ENCODE measurements around the gene ENPP1. TPM values are rescaled to one million over a fixed set of nuclear protein-coding genes. Genes with fewer than 3 reads are reported as not detected.

The ENPP1 gene
- polyA plus RNA-seq, 1 of the 3 experiments (the other 2 are of a cell fraction): not detected

DNA sequence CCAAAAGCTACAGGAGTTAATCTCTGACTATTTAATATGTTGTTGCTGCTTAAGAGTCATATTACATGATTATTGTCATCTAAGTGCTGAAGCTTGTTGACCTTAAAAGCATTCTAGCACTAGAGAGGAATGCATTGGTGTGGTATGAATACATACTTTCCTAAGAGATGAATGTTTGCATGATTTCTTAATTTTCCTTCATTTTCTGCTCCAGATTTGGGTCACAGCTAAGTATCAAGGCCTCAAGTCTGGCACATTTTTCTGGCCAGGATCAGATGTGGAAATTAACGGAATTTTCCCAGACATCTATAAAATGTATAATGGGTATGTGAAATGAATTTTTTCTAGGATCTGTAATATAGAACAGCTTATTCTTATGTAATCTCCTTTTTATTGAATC is 53.6 kb downstream of the ENPP1 start:
- WGBS (ENCODE audit: low lambda C conversion rate): 0% methylated on average over 1 of the region's 1 CpG
- CTCF ChIA-PET: interaction anchor here (1.3 to 2.2 kb wide), 2 partner anchors 18 to 49 kb away, joined by 4 to 5 read pairs; no protein-coding TSS in a partner anchor
- Histone ChIP-seq H3F3A (replicated peaks; ENCODE audit: insufficient read depth) (peaks cover 6% of the 10 kb centered on the region), H3K9me2 (no peaks in the 10 kb centered on the region), H4K20me1 (ENCODE audit: insufficient read depth) (no peaks in the 10 kb centered on the region), H3K36me3 (replicated peaks in 1 of 2; ENCODE audit: control insufficient read depth in 1 of 2, insufficient read depth in 2 of 2, low read length in 1 of 2) (no peaks in the 10 kb centered on the region), H3K27ac (ENCODE audit: low read depth in 2 of 2, low read length in 1 of 2) (no peak overlapping the region), H3K9me3 (no peaks in the 10 kb centered on the region), H2AFZ (ENCODE audit: low read depth) (no peak overlapping the region), H3K27me3 (ENCODE audit: insufficient read depth) (peaks cover 34% of the 10 kb centered on the region; the same call in 1 of the 2 replicates), H3K4me2 (no peak overlapping the region), H3K79me2 (ENCODE audit: insufficient read depth) (no peaks in the 10 kb centered on the region), H3K9ac (no peak overlapping the region), H3K4me1 (ENCODE audit: control insufficient read depth in 1 of 2, insufficient read depth in 2 of 2, low read depth in 1 of 2, low read length in 1 of 2) (peaks cover 0 to 6% of the 10 kb centered on the region in 2 experiments; a peak in 1 of 4 replicates), H3K4me3 (ENCODE audit: low read depth in 2 of 2, low read length in 1 of 2) (no peak overlapping the region)
- POLR2A ChIA-PET: no interaction called here
- TF ChIP-seq JUND (IDR thresholded peaks at IDR 0.05) (no peak), EP300 (IDR thresholded peaks at IDR 0.05; ENCODE audit: borderline replicate concordance in 1 of 2, low read depth in 1 of 2, low read length in 1 of 2) (no peak), TEAD4 (IDR thresholded peaks at IDR 0.05; ENCODE audit: borderline replicate concordance, insufficient read depth) (no peak), SMC3 (IDR thresholded peaks at IDR 0.05; ENCODE audit: low read depth, low read length) (no peak), EZH2phosphoT487 (IDR thresholded peaks at IDR 0.05; ENCODE audit: borderline replicate concordance, low read depth) (no peak), POLR2AphosphoS5 (IDR thresholded peaks at IDR 0.05; ENCODE audit: low read depth, low read length) (no peak), CTCF (IDR thresholded peaks at IDR 0.05) (no peak), FOXJ3 (CRISPR knock-in tag; IDR thresholded peaks at IDR 0.05) (no peak), TAF1 (IDR thresholded peaks at IDR 0.05; ENCODE audit: borderline replicate concordance, low read depth, low read length) (no peak), RFX5 (IDR thresholded peaks at IDR 0.05; ENCODE audit: low read length) (no peak), YY1 (IDR thresholded peaks at IDR 0.05; ENCODE audit: low read depth) (no peak), GATA2 (CRISPR knock-in tag; IDR thresholded peaks at IDR 0.05) (no peak), ZBTB33 (IDR thresholded peaks at IDR 0.05; ENCODE audit: borderline replicate concordance, low read depth) (no peak), RXRA (IDR thresholded peaks at IDR 0.05; ENCODE audit: borderline replicate concordance, low read depth) (no peak), MXI1 (IDR thresholded peaks at IDR 0.05; ENCODE audit: low read depth, low read length) (no peak)
- DNase-seq: no peak

All from SK-N-SH (cell line).